ENCODE measurements around the gene TMEM237. TPM values are rescaled to one million over a fixed set of nuclear protein-coding genes. Genes with fewer than 3 reads are reported as not detected.

Gene TMEM237
- total RNA-seq, 1 experiment from 2014 or later: 27.0 TPM

DNA sequence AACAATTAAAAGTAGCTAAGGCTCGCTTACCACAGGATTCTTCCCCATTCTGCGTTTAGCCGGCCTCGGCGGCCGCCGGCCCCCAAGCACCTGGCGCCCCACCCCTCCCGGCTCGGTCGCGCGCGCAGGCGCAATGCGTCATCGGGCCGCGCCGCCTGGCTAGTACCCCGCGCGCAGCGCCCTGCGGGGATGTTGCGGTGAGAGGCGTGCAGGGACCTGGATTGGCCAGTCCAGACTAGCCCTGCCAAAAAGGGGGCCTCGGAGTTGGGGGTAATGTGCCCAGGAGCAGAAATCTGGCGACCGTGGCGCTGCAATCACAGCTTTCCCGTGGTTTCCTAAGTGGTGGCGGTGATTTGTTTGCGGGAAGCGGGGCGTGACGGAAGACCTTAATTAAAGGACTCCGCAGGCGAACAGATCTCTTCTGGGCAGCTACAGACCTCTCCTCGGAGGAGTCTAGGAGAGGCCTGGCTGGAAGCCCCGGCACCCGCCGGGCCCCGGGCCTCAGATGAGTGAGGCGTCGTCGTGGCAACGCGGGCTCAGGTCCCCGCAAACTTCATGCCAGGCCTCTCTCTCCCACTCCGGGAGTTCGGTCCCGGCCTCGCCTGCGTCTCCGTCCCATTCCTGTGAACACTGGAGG, 606 bp downstream of the TMEM237 start:
- H3K4me3 Mint-ChIP-seq (ENCODE audit: unreplicated experiment): peak overlapping the region; percentile 90
- peaks cover 5% of the 10 kb centered on the region for H3K36me3 Mint-ChIP-seq (ENCODE audit: insufficient read depth, unreplicated experiment)
- TF ChIP-seq, protein P1, sequence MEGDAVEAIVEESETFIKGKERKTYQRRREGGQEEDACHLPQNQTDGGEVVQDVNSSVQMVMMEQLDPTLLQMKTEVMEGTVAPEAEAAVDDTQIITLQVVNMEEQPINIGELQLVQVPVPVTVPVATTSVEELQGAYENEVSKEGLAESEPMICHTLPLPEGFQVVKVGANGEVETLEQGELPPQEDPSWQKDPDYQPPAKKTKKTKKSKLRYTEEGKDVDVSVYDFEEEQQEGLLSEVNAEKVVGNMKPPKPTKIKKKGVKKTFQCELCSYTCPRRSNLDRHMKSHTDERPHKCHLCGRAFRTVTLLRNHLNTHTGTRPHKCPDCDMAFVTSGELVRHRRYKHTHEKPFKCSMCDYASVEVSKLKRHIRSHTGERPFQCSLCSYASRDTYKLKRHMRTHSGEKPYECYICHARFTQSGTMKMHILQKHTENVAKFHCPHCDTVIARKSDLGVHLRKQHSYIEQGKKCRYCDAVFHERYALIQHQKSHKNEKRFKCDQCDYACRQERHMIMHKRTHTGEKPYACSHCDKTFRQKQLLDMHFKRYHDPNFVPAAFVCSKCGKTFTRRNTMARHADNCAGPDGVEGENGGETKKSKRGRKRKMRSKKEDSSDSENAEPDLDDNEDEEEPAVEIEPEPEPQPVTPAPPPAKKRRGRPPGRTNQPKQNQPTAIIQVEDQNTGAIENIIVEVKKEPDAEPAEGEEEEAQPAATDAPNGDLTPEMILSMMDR (IDR thresholded peaks at IDR 0.05; ENCODE audit: unreplicated experiment): no peak
- no peaks in the 10 kb centered on the region for H3K27me3 Mint-ChIP-seq (ENCODE audit: insufficient read depth, unreplicated experiment)
- peak overlapping the region; percentile 96 for H3K27ac Mint-ChIP-seq (ENCODE audit: low read depth, unreplicated experiment)
- ChIA-PET POLR2A (interaction anchor here (0.5 to 2.6 kb wide), 17 partner anchors 20 to 573 kb away, joined by 3 to 19 read pairs (median 4); partner anchors contain the start of genes ALS2, STRADB and TRAK2), CTCF (interaction anchor here (0.6 to 1.8 kb wide), 3 partner anchors 11 to 411 kb away, joined by 3 to 4 read pairs (median 3); no protein-coding TSS in a partner anchor)
- TSS peak; percentile 74 for BruUV-seq (replicated peaks)
- no peaks in the 10 kb centered on the region for H3K9me3 Mint-ChIP-seq (ENCODE audit: unreplicated experiment)
- intact Hi-C loops (cut with micrococcal nuclease): loop anchor here (1.0 to 2.0 kb wide), 2 partner anchors 191 to 406 kb away; partner anchors contain the start of genes STRADB and TRAK2
- peak; percentile 85 for DNase-seq (ENCODE audit: unreplicated experiment)
- peaks cover 19% of the 10 kb centered on the region for H3K4me1 Mint-ChIP-seq (ENCODE audit: insufficient read depth, unreplicated experiment)

DNA sequence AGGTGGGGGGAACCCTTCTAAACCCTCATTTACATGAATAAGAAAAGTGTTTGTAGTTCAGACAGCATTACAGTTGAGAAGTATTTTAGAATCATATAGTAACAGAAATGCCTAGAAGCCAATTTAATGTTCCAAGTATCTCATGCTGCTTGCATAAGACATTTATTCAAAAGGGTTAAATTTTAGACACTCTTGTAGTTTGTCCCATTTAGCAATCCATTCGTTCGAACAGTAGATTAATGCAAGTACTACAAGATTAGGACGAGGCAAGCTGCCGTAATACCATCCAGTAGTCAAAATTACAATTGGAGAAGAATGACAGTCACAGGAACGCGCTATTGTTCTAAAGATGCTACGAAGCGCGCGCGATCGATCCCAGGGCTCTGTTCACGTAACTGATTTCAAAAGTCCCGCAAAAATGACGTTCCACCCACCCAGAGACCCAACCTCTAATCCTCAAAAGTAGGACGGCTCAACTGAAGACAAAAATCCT, 1.2 kb downstream of the TMEM237 start:
- TF ChIP-seq, protein P1 (IDR thresholded peaks at IDR 0.05; ENCODE audit: unreplicated experiment): no peak
- ChIA-PET POLR2A (interaction anchor here (0.5 to 2.6 kb wide), 12 partner anchors 19 to 572 kb away, joined by 3 to 19 read pairs (median 5); partner anchors contain the start of genes ALS2, STRADB and TRAK2), CTCF (interaction anchor here (1.0 kb wide), 1 partner anchor 167 kb away, joined by 3 read pairs; no protein-coding TSS in a partner anchor)
- intact Hi-C loops (cut with micrococcal nuclease): loop anchor here (1.0 to 2.0 kb wide), 2 partner anchors 191 to 405 kb away; partner anchors contain the start of genes STRADB and TRAK2
- Mint-ChIP-seq H3K4me3 (ENCODE audit: unreplicated experiment) (peak overlapping the region; percentile 90), H3K9me3 (ENCODE audit: unreplicated experiment) (no peaks in the 10 kb centered on the region), H3K27me3 (ENCODE audit: insufficient read depth, unreplicated experiment) (no peaks in the 10 kb centered on the region), H3K4me1 (ENCODE audit: insufficient read depth, unreplicated experiment) (peaks cover 19% of the 10 kb centered on the region), H3K27ac (ENCODE audit: low read depth, unreplicated experiment) (peak overlapping the region; percentile 96), H3K36me3 (ENCODE audit: insufficient read depth, unreplicated experiment) (peaks cover 11% of the 10 kb centered on the region)
- BruUV-seq (replicated peaks): TSS peak; percentile 68
- DNase-seq (ENCODE audit: unreplicated experiment): no peak

GRCh38 chr2:201639205-201639604, 4.1 kb downstream of the TMEM237 start:
- POLR2A ChIA-PET: no interaction called here
- Mint-ChIP-seq H3K4me3 (ENCODE audit: unreplicated experiment) (no peak overlapping the region), H3K27me3 (ENCODE audit: insufficient read depth, unreplicated experiment) (no peaks in the 10 kb centered on the region), H3K36me3 (ENCODE audit: insufficient read depth, unreplicated experiment) (peaks cover 30% of the 10 kb centered on the region), H3K27ac (ENCODE audit: low read depth, unreplicated experiment) (no peak overlapping the region), H3K4me1 (ENCODE audit: insufficient read depth, unreplicated experiment) (peaks cover 16% of the 10 kb centered on the region), H3K9me3 (ENCODE audit: unreplicated experiment) (no peaks in the 10 kb centered on the region)
- CTCF ChIA-PET: interaction anchor here (1.2 kb wide), 1 partner anchor 16 kb away, joined by 3 read pairs; no protein-coding TSS in a partner anchor
- DNase-seq (ENCODE audit: unreplicated experiment): no peak
- BruUV-seq (replicated peaks): no TSS peak
- intact Hi-C loops (cut with micrococcal nuclease): no loop called here
- TF ChIP-seq, protein P1 (IDR thresholded peaks at IDR 0.05; ENCODE audit: unreplicated experiment): no peak

- ChIA-PET CTCF (interaction anchor here (0.6 to 1.2 kb wide), 4 partner anchors 15 to 402 kb away, joined by 3 to 4 read pairs (median 3); no protein-coding TSS in a partner anchor), POLR2A (no interaction called here)
- no peak for DNase-seq (ENCODE audit: unreplicated experiment)
- no TSS peak for BruUV-seq (replicated peaks)
- Mint-ChIP-seq H3K4me3 (ENCODE audit: unreplicated experiment) (no peak overlapping the region), H3K9me3 (ENCODE audit: unreplicated experiment) (no peaks in the 10 kb centered on the region), H3K36me3 (ENCODE audit: insufficient read depth, unreplicated experiment) (peaks cover 30% of the 10 kb centered on the region), H3K4me1 (ENCODE audit: insufficient read depth, unreplicated experiment) (peaks cover 8% of the 10 kb centered on the region), H3K27me3 (ENCODE audit: insufficient read depth, unreplicated experiment) (no peaks in the 10 kb centered on the region), H3K27ac (ENCODE audit: low read depth, unreplicated experiment) (no peak overlapping the region)
- intact Hi-C loops (cut with micrococcal nuclease): no loop called here
- TF ChIP-seq, protein P1 (IDR thresholded peaks at IDR 0.05; ENCODE audit: unreplicated experiment): no peak
These were observed 5.0 kb downstream of the TMEM237 start for GRCh38 chr2:201638326-201638725.

Data from MCF 10A (cell line).